ENCODE data around the gene PAK5. TPM values are rescaled to one million over a fixed set of nuclear protein-coding genes. Genes with fewer than 3 reads are reported as not detected.

PAK5 gene
- total and polyA plus RNA-seq, 2 experiments from 2014 or later: 0.57 to 1.1 TPM

DNA sequence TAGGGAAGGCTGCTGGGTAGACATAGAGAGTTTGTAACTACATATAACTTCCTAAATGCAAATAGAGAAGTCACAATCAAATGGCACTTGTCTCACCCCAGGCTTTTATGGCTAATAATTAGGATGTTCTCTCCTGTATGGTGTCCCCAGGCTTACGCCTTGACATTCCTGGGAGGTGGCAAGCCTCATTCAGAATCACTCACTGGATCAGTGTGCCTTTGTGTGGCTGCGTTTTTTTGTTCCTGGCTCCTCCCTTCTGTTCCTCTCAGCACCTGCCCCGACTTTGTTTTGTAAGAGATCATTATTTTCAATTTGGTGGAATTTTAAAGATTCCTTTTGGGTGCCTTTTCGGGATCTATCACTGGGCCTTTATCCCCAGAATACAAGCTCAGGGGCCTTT lies 318.8 kb downstream of the PAK5 start:
- H3K27me3 ChIP-seq (ENCODE audit: insufficient read depth): peaks cover 73% of the 10 kb centered on the region
- no peak overlapping the region for H2AFZ ChIP-seq
- Mint-ChIP-seq H3K27me3 (ENCODE audit: insufficient read depth, low read depth, poor library complexity) (peaks cover 54% of the 10 kb centered on the region), H3K4me3 (no peak overlapping the region; the same call in 2 of the 3 replicates), H3K36me3 (ENCODE audit: low read depth) (peaks cover 13% of the 10 kb centered on the region; the same call in 2 of the 3 replicates), H3K4me1 (peaks cover 60% of the 10 kb centered on the region), H3K9me3 (no peaks in the 10 kb centered on the region; the same call in 1 of the 3 replicates), H3K27ac (no peak overlapping the region)
- no peak overlapping the region for H3K27ac ChIP-seq (ENCODE audit: low read depth)
- no peaks in the 10 kb centered on the region for H3K36me3 ChIP-seq (ENCODE audit: insufficient read depth)
- peaks cover 54% of the 10 kb centered on the region for H3K4me1 ChIP-seq (ENCODE audit: insufficient read depth)
- H3K79me2 ChIP-seq (replicated peaks; ENCODE audit: insufficient read depth): no peaks in the 10 kb centered on the region
- ATAC-seq (peak; percentile 6; the same call in 1 of the 3 replicates), DNase-seq (ENCODE audit: low spot score) (peak; percentile 30)
- H3K4me2 ChIP-seq: no peak overlapping the region
- 0 out of 2 replicates have a peak, but pooled peaks cover 3% of the 10 kb centered on the region for H3F3A ChIP-seq (replicated peaks; ENCODE audit: low read depth)
- H3K9me2 ChIP-seq (ENCODE audit: insufficient read depth): no peaks in the 10 kb centered on the region
- TF ChIP-seq, protein P1, sequence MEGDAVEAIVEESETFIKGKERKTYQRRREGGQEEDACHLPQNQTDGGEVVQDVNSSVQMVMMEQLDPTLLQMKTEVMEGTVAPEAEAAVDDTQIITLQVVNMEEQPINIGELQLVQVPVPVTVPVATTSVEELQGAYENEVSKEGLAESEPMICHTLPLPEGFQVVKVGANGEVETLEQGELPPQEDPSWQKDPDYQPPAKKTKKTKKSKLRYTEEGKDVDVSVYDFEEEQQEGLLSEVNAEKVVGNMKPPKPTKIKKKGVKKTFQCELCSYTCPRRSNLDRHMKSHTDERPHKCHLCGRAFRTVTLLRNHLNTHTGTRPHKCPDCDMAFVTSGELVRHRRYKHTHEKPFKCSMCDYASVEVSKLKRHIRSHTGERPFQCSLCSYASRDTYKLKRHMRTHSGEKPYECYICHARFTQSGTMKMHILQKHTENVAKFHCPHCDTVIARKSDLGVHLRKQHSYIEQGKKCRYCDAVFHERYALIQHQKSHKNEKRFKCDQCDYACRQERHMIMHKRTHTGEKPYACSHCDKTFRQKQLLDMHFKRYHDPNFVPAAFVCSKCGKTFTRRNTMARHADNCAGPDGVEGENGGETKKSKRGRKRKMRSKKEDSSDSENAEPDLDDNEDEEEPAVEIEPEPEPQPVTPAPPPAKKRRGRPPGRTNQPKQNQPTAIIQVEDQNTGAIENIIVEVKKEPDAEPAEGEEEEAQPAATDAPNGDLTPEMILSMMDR (conservative IDR thresholded peaks at IDR 0.05; ENCODE audit: low read depth in 2 of 2): no peak
- no peak for TF ChIP-seq ZNF331 (CRISPR knock-in tag; IDR thresholded peaks at IDR 0.05; ENCODE audit: low read depth)
- TF ChIP-seq POLR2AphosphoS5 (IDR thresholded peaks at IDR 0.05; ENCODE audit: low read depth): no peak
- TF ChIP-seq, protein P2, sequence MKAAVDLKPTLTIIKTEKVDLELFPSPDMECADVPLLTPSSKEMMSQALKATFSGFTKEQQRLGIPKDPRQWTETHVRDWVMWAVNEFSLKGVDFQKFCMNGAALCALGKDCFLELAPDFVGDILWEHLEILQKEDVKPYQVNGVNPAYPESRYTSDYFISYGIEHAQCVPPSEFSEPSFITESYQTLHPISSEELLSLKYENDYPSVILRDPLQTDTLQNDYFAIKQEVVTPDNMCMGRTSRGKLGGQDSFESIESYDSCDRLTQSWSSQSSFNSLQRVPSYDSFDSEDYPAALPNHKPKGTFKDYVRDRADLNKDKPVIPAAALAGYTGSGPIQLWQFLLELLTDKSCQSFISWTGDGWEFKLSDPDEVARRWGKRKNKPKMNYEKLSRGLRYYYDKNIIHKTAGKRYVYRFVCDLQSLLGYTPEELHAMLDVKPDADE (IDR thresholded peaks at IDR 0.05): no peak
- TF ChIP-seq, protein P3, sequence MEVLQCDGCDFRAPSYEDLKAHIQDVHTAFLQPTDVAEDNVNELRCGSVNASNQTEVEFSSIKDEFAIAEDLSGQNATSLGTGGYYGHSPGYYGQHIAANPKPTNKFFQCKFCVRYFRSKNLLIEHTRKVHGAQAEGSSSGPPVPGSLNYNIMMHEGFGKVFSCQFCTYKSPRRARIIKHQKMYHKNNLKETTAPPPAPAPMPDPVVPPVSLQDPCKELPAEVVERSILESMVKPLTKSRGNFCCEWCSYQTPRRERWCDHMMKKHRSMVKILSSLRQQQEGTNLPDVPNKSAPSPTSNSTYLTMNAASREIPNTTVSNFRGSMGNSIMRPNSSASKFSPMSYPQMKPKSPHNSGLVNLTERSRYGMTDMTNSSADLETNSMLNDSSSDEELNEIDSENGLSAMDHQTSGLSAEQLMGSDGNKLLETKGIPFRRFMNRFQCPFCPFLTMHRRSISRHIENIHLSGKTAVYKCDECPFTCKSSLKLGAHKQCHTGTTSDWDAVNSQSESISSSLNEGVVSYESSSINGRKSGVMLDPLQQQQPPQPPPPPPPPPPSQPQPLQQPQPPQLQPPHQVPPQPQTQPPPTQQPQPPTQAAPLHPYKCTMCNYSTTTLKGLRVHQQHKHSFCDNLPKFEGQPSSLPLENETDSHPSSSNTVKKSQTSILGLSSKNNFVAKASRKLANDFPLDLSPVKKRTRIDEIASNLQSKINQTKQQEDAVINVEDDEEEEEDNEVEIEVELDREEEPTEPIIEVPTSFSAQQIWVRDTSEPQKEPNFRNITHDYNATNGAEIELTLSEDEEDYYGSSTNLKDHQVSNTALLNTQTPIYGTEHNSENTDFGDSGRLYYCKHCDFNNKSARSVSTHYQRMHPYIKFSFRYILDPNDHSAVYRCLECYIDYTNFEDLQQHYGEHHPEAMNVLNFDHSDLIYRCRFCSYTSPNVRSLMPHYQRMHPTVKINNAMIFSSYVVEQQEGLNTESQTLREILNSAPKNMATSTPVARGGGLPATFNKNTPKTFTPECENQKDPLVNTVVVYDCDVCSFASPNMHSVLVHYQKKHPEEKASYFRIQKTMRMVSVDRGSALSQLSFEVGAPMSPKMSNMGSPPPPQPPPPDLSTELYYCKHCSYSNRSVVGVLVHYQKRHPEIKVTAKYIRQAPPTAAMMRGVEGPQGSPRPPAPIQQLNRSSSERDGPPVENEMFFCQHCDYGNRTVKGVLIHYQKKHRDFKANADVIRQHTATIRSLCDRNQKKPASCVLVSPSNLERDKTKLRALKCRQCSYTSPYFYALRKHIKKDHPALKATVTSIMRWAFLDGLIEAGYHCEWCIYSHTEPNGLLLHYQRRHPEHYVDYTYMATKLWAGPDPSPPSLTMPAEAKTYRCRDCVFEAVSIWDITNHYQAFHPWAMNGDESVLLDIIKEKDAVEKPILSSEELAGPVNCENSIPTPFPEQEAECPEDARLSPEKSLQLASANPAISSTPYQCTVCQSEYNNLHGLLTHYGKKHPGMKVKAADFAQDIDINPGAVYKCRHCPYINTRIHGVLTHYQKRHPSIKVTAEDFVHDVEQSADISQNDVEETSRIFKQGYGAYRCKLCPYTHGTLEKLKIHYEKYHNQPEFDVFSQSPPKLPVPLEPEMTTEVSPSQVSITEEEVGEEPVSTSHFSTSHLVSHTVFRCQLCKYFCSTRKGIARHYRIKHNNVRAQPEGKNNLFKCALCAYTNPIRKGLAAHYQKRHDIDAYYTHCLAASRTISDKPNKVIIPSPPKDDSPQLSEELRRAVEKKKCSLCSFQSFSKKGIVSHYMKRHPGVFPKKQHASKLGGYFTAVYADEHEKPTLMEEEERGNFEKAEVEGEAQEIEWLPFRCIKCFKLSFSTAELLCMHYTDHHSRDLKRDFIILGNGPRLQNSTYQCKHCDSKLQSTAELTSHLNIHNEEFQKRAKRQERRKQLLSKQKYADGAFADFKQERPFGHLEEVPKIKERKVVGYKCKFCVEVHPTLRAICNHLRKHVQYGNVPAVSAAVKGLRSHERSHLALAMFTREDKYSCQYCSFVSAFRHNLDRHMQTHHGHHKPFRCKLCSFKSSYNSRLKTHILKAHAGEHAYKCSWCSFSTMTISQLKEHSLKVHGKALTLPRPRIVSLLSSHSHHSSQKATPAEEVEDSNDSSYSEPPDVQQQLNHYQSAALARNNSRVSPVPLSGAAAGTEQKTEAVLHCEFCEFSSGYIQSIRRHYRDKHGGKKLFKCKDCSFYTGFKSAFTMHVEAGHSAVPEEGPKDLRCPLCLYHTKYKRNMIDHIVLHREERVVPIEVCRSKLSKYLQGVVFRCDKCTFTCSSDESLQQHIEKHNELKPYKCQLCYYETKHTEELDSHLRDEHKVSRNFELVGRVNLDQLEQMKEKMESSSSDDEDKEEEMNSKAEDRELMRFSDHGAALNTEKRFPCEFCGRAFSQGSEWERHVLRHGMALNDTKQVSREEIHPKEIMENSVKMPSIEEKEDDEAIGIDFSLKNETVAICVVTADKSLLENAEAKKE (CRISPR knock-in tag; IDR thresholded peaks at IDR 0.05): no peak
- H4K20me1 ChIP-seq (replicated peaks; ENCODE audit: insufficient read depth): 0 out of 2 replicates have a peak, but pooled peaks cover 9% of the 10 kb centered on the region
- no peak overlapping the region for H3K4me3 ChIP-seq
